GM12891 (cell line): ENCODE measurements around the gene ZNF385B.

ENCODE experiments used
- POLR2A ChIP-seq: IDR thresholded peaks from 2 replicates; pipeline ENCODE4 v1.6.1; 2011; ENCODE audit warnings: low read depth, low read length, control low read depth
- POLR2AphosphoS5 ChIP-seq: IDR thresholded peaks from 2 replicates; pipeline ENCODE4 v1.6.1; 2011; ENCODE audit warnings: low read depth, low read length, control low read depth
- TAF1 ChIP-seq: IDR thresholded peaks from 2 replicates; pipeline ENCODE4 v1.6.1; 2011; ENCODE audit warnings: low read depth, low read length, control low read depth

DNA sequence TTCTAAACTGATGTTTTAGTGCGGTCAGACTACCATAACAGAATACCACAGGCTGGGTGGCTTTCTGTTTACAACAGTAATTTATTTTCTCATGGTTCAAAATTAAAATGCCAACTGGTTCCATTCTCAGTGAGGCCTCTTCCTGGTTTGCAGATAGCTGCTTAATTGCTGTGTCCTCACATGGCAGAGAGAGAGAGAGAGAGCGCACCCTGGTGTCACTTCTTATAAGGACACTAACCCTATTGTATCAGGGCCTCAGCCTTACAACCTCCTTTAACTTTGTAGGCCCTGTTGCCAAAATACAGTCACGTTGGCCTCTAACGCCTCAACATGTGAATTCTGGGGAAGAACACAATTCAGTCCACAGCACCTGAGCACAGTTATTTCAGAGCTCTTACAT lies 37.5 kb upstream of the ZNF385B start:
- TF ChIP-seq TAF1 (no peak), POLR2AphosphoS5 (no peak), POLR2A (no peak)
